GM18873 (cell line): ENCODE measurements around the gene EZH1.
"Not testable (repeated sequence)": the region's sequence is repeated elsewhere in the genome, so short reads cannot be mapped to it uniquely, and the experiment has no call there.

Experiments used
- ATAC-seq: cut with Tn5 transposase; IDR thresholded peaks from one replicate; pipeline ENCODE4 v1.9.1; 2021; ENCODE audit warnings: mild to moderate bottlenecking, moderate library complexity, moderate number of reproducible peaks; ENCODE audit not compliant: unreplicated experiment, low FRiP score

The EZH1 gene

GRCh38 chr17:42773290-42774035 lies 28.6 kb upstream of the EZH1 start, which contains the start of gene VPS25:
Gene VPS25 (plus strand): TSS chr17:42773449. CDS start chr17:42773476, 27 bp downstream.
- ATAC-seq, result no peak

- ATAC-seq, result no peak
Measured at GRCh38 chr17:42772945-42773289, 28.1 kb upstream of the EZH1 start.

- ATAC-seq, result not testable (repeated sequence)
Measured at GRCh38 chr17:42769964-42770363, 25.1 kb upstream of the EZH1 start.

GRCh38 chr17:42768006-42768405 lies 23.2 kb upstream of the EZH1 start:
- not testable (repeated sequence) for ATAC-seq

DNA sequence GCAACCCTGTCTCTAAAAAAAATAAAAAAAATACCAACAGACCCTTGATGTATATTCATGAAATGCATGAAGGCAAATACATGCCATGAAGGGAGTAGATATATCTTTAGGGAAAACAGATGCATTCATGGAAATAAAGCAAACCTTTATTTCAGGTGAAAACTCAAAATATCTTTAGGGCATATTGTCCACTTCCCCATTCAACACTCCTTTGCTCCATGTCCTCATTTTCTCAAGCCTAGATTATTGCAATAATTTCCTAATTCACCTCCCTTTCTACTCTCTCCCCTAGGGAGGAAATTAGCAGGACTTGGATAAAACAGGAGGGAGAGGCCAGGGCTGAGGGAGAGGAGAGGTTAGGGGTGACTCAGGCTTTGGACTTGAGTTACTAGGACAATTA lies 22.7 kb upstream of the EZH1 start:
- no peak for ATAC-seq

DNA sequence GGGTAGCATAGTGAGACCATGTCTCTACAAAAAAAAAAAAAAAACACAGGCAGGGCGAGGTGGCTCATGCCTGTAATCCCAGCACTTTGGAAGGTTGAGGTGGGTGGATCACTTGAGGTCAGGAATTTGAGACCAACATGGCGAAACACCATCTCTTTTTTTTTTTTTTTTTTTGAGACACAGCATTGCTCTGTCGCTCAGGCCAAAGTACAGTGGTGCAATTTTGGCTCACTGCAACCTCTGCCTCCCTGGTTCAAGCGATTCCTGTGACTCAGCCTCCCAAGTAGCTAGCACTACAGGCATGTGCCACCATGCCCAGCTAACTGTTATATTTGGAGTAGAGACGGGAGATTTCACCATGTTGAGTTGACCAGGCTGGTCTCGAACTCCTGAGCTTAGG lies 21.3 kb upstream of the EZH1 start:
- no peak for ATAC-seq

DNA sequence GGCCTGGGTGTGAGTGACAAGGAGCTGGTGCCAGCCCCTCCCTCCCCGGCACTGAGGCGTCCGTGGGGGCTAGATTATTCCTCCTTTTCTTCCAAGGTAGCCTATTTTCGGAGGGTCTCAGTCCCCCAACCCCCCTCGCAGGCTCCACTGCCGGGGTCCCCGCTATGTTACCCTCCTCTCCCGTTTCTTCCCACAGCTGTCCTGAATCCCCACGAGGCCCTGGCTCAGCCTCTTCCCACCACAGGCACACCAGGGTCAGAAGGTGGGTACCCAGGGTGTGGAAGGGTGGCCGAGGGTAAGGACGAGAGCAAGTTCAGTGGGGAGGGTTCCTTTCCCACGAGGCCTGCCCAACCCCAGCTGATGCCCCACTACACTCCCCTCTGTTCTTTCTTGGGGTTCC lies 16.8 kb upstream of the EZH1 start:
- ATAC-seq, result no peak

DNA sequence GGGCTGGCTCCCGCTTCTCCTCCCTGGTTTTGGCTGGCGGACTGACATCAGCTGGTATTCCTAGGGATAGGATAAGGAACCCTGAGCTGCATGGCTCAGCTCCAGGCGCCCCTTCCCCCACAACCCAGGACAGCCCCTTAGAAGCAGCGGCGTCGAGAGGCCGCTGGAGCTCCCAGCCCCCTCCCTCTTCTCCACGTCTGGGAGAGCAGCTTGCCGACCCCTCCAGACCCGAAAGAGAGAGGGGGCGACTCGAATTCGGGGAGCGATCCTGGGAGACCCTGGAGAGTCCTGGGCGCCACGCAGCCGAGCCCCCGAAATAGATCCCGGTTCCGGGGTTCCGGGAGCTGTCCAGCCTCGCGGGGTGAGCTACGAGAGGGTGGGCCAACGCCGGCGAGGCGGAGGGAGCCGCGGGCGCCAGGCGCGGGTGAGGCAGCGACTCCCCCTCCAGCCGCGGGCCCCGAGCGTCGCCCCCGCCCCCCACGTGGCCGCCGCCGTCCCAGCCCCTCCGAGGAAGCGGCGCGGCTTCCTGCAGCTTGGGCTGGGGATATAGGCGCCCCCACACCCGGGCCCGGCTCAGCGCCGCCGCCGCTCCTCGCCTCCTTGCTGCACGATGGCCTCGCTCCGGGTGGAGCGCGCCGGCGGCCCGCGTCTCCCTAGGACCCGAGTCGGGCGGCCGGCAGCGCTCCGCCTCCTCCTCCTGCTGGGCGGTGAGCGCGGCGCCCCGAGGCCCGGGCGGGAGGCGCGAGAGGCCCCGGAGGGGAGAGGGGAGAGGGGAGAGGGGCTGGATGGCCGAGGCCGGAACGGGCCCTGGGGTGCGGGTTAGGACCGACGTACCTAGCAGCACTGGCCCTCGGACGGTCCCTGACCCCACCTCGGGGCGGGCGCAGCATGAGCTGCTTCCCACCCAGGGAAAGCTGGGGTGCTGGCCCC lies 16.1 kb upstream of the EZH1 start, which contains the start of gene RAMP2:
TSS of gene RAMP2 (plus strand) at position 576 of the 930 bp plus-strand sequence. CDS start at position 611, 35 bp downstream.
- ATAC-seq, result no peak

- no peak for ATAC-seq
Measured at GRCh38 chr17:42759982-42760651, 15.3 kb upstream of the EZH1 start.

DNA sequence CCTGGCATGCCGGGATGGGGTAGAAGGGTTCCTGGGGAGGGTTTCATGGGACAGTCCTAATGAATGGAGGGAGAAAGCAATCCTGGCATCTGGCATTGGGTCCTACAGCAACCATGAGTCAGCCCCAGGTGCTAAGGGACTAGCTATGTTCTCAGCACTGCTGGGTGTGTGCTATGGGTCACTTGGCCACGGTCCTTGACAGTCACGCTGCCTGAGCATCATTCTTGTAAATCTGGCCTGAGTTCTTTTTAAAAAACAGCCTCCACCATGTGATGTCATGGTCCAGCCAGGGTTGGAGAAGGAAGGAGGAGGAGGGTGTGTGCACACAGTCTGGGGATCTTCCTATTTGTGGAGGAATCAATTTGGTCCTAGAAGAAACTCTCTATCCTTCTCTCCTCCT lies 9.9 kb upstream of the EZH1 start:
- no peak for ATAC-seq

DNA sequence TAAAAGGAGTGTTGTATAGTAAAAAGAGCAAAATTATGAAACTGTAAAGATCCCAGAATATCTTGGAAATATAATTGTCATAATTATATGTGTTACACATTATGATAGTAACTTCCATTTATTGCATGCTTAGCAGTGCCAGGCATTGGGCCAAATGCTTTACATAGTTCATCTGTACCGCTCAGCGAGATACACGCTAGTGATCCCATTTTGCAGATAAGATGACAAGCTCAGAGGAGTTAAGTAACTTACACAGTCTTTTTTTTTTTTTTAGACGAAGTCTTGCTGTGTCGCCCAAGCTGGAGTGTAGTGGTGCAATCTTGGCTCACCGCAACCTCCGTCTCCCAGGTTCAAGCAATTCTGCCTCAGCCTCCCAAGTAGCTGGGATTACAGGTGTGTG lies 6.8 kb upstream of the EZH1 start:
- no peak for ATAC-seq

GRCh38 chr17:42750739-42751344 lies 6.0 kb upstream of the EZH1 start:
- no peak for ATAC-seq

DNA sequence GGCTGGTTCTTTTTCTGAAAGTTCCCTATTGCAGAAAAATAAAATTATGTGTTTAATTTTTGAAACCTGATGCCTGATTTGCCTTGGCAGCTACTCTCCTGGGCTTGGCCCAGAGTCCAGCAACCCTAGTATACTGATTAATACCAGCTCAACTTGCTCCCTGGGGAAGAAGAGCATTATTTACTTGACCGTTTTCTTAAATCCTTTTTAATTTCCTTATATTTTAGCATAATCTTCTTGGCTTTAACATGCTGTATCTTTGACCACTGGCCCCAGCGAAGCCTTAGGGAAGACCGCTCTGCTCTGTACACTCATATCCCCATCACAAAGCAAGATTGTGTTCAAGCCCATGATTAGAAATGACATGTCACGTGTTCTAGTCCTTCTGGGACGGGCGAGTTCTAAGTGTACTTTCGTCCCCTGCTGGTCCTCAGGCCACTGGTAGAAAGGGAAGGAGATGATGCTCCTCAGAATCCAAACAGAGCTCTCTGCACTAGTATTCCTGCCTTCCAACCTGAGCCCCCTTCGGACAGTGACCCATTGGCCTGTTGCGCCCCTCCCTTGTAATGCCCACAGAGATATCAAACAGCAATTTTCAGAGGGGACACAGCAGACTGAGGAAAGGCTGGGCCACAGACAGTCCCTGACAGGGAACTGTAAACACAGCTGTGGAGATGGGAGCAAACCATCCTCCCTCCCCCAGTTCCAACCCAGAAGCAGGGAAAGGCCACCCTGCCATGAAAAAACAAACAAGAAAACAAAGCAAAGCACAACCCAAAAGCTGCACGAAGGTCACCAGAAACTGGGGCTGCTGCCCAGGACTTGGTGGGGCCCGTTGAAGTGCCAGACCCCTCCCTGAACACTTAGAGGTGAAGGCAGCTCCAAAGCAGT lies 4.3 kb upstream of the EZH1 start:
- ATAC-seq, result no peak

- no peak for ATAC-seq
Measured at GRCh38 chr17:42748202-42748907, 3.5 kb upstream of the EZH1 start.

GRCh38 chr17:42744283-42744805 lies 496 bp downstream of the EZH1 start:
- peak; percentile 15 for ATAC-seq

- ATAC-seq, result no peak
Measured at GRCh38 chr17:42743595-42744282, 1.1 kb downstream of the EZH1 start.

- not testable (repeated sequence) for ATAC-seq
Measured at GRCh38 chr17:42742916-42743315, 1.9 kb downstream of the EZH1 start.

DNA sequence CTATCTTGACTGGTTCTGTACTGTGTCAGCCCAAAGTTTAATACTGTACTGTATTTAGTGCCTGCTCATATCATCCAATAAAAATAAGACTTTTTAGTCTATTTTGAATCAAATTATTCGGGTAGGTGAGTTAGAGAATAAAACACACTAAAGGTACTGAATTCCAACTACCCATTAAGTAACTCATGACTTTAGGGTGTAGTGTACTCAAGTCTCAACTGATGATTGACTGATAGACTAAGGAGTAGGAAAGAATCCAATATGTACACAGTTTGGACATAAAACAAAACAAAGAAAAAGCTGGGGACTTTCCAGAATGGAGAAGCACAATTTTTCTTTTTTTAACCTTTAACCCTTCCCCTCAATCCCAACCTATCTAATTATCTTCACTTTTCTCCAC lies 4.1 kb downstream of the EZH1 start:
- ATAC-seq, result no peak
